ENCODE data around the gene MBL2. TPM values are rescaled to one million over a fixed set of nuclear protein-coding genes. Genes with fewer than 3 reads are reported as not detected.
A peak's percentile ranks its signal among the peaks of the same experiment; 100 is the strongest.

The MBL2 gene
- total and polyA plus RNA-seq, 2 of the 8 experiments (the other 6 are each of a cell fraction or from before 2014, with no cell fraction given), result not detected

- WGBS, 2 experiments (ENCODE audit: extremely low coverage in 1 of 2, insufficient coverage in 1 of 2, insufficient read length in 1 of 2, insufficient replicate concordance in 2 of 2, low coverage in 1 of 2, low lambda C conversion rate in 2 of 2, missing lambda C conversion rate in 1 of 2), result 94% methylated on average over 3 of the region's 3 CpGs; no CpG with 5 or more reads in 1 of the 2 experiments
- Histone ChIP-seq H3K27me3 (replicated peaks in 1 of 4; ENCODE audit: control insufficient read depth in 3 of 4, extremely low read depth in 1 of 4, insufficient read depth in 3 of 4, low read length in 3 of 4) (peaks cover 0 to 1% (median 0%) of the 10 kb centered on the region in 4 experiments; a peak in 1 of 7 replicates), H2BK12ac (ENCODE audit: low read depth, low read length) (no peak overlapping the region), H3K4me1 (replicated peaks in 1 of 4; ENCODE audit: control insufficient read depth in 3 of 4, insufficient read depth in 4 of 4, low read length in 3 of 4) (no peaks in the 10 kb centered on the region), H3K18ac (ENCODE audit: extremely low read depth, low read length) (no peak overlapping the region), H4K5ac (ENCODE audit: insufficient read length, low read depth, low read length) (no peak overlapping the region), H3K79me1 (ENCODE audit: low read depth, low read length) (no peaks in the 10 kb centered on the region), H3K4me3 (ENCODE audit: extremely low read depth in 1 of 4, insufficient read depth in 2 of 4, low read depth in 3 of 4, low read length in 4 of 4) (no peak overlapping the region), H3K56ac (replicated peaks; ENCODE audit: insufficient read length, low read depth, low read length) (no peak overlapping the region), H3K36me3 (ENCODE audit: control insufficient read depth in 2 of 4, insufficient read depth in 4 of 4, low read length in 3 of 4) (no peaks in the 10 kb centered on the region), H2BK120ac (replicated peaks; ENCODE audit: low read depth, low read length) (no peak overlapping the region), H4K20me1 (replicated peaks in 1 of 2; ENCODE audit: control insufficient read depth in 1 of 2, insufficient read depth in 2 of 2, low read length in 2 of 2) (no peaks in the 10 kb centered on the region), H4K8ac (ENCODE audit: extremely low read depth, insufficient read depth, low read length) (no peak overlapping the region), H2AK5ac (ENCODE audit: low read depth, low read length) (no peak overlapping the region), H3K14ac (ENCODE audit: insufficient read length) (no peak overlapping the region), H3K27ac (ENCODE audit: low read depth, low read length) (no peak overlapping the region), H2BK20ac (ENCODE audit: low read length) (no peak overlapping the region), H3K79me2 (ENCODE audit: control insufficient read depth in 1 of 2, insufficient read depth in 2 of 2, low read length in 2 of 2) (no peaks in the 10 kb centered on the region), H3K4ac (replicated peaks; ENCODE audit: insufficient read length, low read depth, low read length) (no peak overlapping the region), H2BK15ac (ENCODE audit: low read length) (no peak overlapping the region), H3K9ac (replicated peaks in 1 of 4; ENCODE audit: extremely low read depth in 1 of 4, low read depth in 3 of 4, low read length in 3 of 4) (no peak overlapping the region), H3K9me3 (ENCODE audit: insufficient read depth in 2 of 2, low read depth in 1 of 2, low read length in 1 of 2) (no peaks in the 10 kb centered on the region), H2BK5ac (ENCODE audit: low read depth, low read length) (no peak overlapping the region), H3K4me2 (ENCODE audit: insufficient read depth in 1 of 2, low read depth in 2 of 2, low read length in 2 of 2) (no peak overlapping the region), H2AFZ (ENCODE audit: low read length) (no peak overlapping the region), H4K91ac (replicated peaks; ENCODE audit: insufficient read length, low read length) (no peak overlapping the region), H3K23me2 (ENCODE audit: low read depth, low read length) (no peaks in the 10 kb centered on the region), H3K23ac (ENCODE audit: insufficient read length) (no peak overlapping the region)
- ChIA-PET POLR2A (ENCODE audit: partially characterized antibody) (no interaction called here), CTCF (ENCODE audit: partially characterized antibody) (interaction anchor here (1.6 to 4.9 kb wide), 2 partner anchors 12 to 28 kb away, joined by 3 to 43 read pairs; no protein-coding TSS in a partner anchor)
- no peak for FAIRE-seq
- peak in 1 of 2 experiments; percentile 13 for DNase-seq (ENCODE audit: low read depth in 1 of 2, low spot score in 2 of 2)
- TF ChIP-seq RNF2 (IDR thresholded peaks at IDR 0.05; ENCODE audit: borderline replicate concordance, low read depth, low read length, missing control alignments, poor library complexity, severe bottlenecking) (no peak), SP4 (IDR thresholded peaks at IDR 0.05; ENCODE audit: low read length) (no peak), CEBPB (IDR thresholded peaks at IDR 0.05; ENCODE audit: low read depth, low read length) (no peak), BCL11A (IDR thresholded peaks at IDR 0.05; ENCODE audit: low read depth in 2 of 2, low read length in 2 of 2) (no peak), HDAC6 (IDR thresholded peaks at IDR 0.05; ENCODE audit: low read depth, low read length) (no peak), TCF12 (IDR thresholded peaks at IDR 0.05; ENCODE audit: low read depth, low read length) (no peak), KDM4A (IDR thresholded peaks at IDR 0.05; ENCODE audit: low read depth, low read length, severe bottlenecking) (no peak)
Observed at GRCh38 chr10:52768001-52768532, 4.5 kb downstream of the MBL2 start.
